HEK293T (cell line): ENCODE data around the gene AGTRAP.

Experiments
- ARNT ChIP-seq: fragments of 450-650 bp; IDR thresholded peaks from 2 replicates; pipeline ENCODE4 v1.6.1; 2017; ENCODE audit warnings: mild to moderate bottlenecking
- BHLHE40 ChIP-seq: fragments of 450-650 bp; IDR thresholded peaks from 2 replicates; pipeline ENCODE4 v1.6.1; 2016; ENCODE audit warnings: mild to moderate bottlenecking, moderate library complexity, borderline replicate concordance
- CTBP1 ChIP-seq: fragments of 450-650 bp; IDR thresholded peaks from 2 replicates; pipeline ENCODE4 v1.6.1; 2016; ENCODE audit warnings: borderline replicate concordance
- ELF4 ChIP-seq: fragments of 450-650 bp; IDR thresholded peaks from 2 replicates; pipeline ENCODE4 v1.6.1; 2017; ENCODE audit warnings: antibody characterized with exemption
- FOXA1 ChIP-seq: fragments of 450-650 bp; IDR thresholded peaks from 2 replicates; pipeline ENCODE4 v1.6.1; 2016; ENCODE audit warnings: mild to moderate bottlenecking
- FOXK2 ChIP-seq: fragments of 450-650 bp; IDR thresholded peaks from 2 replicates; pipeline ENCODE4 v1.6.1; 2016; ENCODE audit warnings: mild to moderate bottlenecking
- FOXM1 ChIP-seq: fragments of 450-650 bp; IDR thresholded peaks from 2 replicates; pipeline ENCODE4 v1.6.1; 2017; ENCODE audit warnings: mild to moderate bottlenecking, borderline replicate concordance
- HDGF ChIP-seq: fragments of 450-650 bp; IDR thresholded peaks from 2 replicates; pipeline ENCODE4 v1.6.1; 2017; ENCODE audit warnings: antibody characterized with exemption, borderline replicate concordance
- L3MBTL2 ChIP-seq: fragments of 450-650 bp; conservative IDR thresholded peaks from 2 replicates; pipeline ENCODE4 v1.6.1; 2016; ENCODE audit warnings: mild to moderate bottlenecking
- PKNOX1 ChIP-seq: fragments of 450-650 bp; IDR thresholded peaks from 2 replicates; pipeline ENCODE4 v1.6.1; 2016
- SP1 ChIP-seq: fragments of 450-650 bp; IDR thresholded peaks from 2 replicates; pipeline ENCODE4 v1.6.1; 2017

- TF ChIP-seq ELF4 = no peak
- no peak for TF ChIP-seq FOXM1
- TF ChIP-seq FOXK2 = no peak
- TF ChIP-seq BHLHE40 = no peak
- TF ChIP-seq FOXA1 = no peak
- TF ChIP-seq CTBP1 = no peak
- TF ChIP-seq L3MBTL2 = no peak
- no peak for TF ChIP-seq SP1
- TF ChIP-seq HDGF = no peak
- TF ChIP-seq ARNT = no peak
- TF ChIP-seq PKNOX1 = no peak
These were observed 41.9 kb downstream of the AGTRAP start for GRCh38 chr1:11777658-11778322.
